ENCODE data around the gene TMPRSS7. TPM values are rescaled to one million over a fixed set of nuclear protein-coding genes. Genes with fewer than 3 reads are reported as not detected.
A peak's percentile ranks its signal among the peaks of the same experiment; 100 is the strongest.

The TMPRSS7 gene
- total RNA-seq, 3 donors from 2014 or later = 0.15 TPM; not detected in 2

DNA sequence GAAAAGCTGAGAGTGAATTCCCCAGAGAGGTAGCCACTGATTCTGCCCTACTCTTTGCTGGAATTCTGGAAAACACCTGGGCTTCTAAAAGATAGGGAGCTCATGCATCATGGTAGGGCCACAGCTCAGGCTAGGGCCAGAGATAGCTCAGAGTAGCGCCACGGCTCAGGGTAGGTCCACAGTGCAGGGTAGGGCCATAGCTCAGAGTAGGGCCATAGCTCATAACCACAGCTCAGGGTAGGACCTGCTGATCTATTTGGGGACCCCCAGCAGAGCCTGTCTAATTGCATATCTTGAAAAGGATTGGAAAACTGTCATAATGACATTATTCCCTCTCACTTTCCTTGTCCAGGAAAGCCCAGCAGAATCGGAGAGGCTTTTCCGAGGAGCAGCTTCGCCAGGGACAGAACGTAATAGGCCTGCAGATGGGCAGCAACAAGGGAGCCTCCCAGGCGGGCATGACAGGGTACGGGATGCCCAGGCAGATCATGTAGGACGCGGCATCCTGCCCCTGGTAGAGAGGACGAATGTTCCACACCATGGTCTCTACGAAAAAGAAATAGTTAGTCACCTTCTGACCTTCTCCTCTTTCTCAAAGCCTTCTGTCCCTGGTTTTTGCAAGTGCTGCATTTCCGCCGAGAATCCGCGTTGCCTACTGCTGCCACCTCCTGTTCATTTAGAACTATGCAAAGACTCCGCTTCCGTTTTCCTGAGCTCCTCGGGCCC, 21.3 kb upstream of the TMPRSS7 start:
- H3K27ac ChIP-seq = peak overlapping the region in 1 of 2 donors; percentile 9
- H3K9me3 ChIP-seq = no peaks in the 10 kb centered on the region
- no peaks in the 10 kb centered on the region for H3K27me3 ChIP-seq
- no peak overlapping the region for H3K4me3 ChIP-seq
- H3K36me3 ChIP-seq = no peaks in the 10 kb centered on the region
- intact Hi-C loops (cut with DNase I; ENCODE audit: low total_unique reads) = no loop called here
- H3K4me1 ChIP-seq = no peaks in the 10 kb centered on the region
- peak in 1 of 2 donors; percentile 22 for DNase-seq (ENCODE audit: low spot score in 2 of 2)
- TF ChIP-seq, protein P1, sequence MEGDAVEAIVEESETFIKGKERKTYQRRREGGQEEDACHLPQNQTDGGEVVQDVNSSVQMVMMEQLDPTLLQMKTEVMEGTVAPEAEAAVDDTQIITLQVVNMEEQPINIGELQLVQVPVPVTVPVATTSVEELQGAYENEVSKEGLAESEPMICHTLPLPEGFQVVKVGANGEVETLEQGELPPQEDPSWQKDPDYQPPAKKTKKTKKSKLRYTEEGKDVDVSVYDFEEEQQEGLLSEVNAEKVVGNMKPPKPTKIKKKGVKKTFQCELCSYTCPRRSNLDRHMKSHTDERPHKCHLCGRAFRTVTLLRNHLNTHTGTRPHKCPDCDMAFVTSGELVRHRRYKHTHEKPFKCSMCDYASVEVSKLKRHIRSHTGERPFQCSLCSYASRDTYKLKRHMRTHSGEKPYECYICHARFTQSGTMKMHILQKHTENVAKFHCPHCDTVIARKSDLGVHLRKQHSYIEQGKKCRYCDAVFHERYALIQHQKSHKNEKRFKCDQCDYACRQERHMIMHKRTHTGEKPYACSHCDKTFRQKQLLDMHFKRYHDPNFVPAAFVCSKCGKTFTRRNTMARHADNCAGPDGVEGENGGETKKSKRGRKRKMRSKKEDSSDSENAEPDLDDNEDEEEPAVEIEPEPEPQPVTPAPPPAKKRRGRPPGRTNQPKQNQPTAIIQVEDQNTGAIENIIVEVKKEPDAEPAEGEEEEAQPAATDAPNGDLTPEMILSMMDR (IDR thresholded peaks at IDR 0.05) = peak in 2 of 3 donors; percentile 49 to 58
- no peak for TF ChIP-seq POLR2AphosphoS5 (IDR thresholded peaks at IDR 0.05)

DNA sequence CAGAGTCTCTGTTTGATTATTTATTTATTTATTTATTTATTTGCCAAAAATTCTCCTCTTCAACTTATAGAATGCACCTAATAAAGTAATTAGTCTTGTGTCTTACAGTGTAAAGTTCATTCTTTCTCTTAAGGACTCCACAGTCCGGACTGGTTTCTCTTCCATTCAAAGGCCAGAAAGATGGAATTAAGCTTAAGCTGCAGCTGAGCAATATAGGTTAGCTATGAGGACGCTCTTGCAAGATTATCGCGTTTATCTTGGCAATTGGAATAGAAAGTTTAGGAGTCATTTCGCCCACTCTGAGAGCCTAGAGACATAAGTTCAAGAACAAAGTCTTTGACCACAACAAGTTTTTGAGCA, 20.8 kb upstream of the TMPRSS7 start:
- no peak for DNase-seq (ENCODE audit: low spot score in 2 of 2)
- H3K27me3 ChIP-seq = no peaks in the 10 kb centered on the region
- intact Hi-C loops (cut with DNase I; ENCODE audit: low total_unique reads) = no loop called here
- H3K27ac ChIP-seq = no peak overlapping the region
- no peaks in the 10 kb centered on the region for H3K4me1 ChIP-seq
- TF ChIP-seq, protein P1 (IDR thresholded peaks at IDR 0.05) = peak in 1 of 3 donors; percentile 1
- TF ChIP-seq POLR2A (IDR thresholded peaks at IDR 0.05) (no peak), POLR2AphosphoS5 (IDR thresholded peaks at IDR 0.05) (no peak)
- H3K36me3 ChIP-seq = no peaks in the 10 kb centered on the region
- no peak overlapping the region for H3K4me3 ChIP-seq
- H3K9me3 ChIP-seq = no peaks in the 10 kb centered on the region

DNA sequence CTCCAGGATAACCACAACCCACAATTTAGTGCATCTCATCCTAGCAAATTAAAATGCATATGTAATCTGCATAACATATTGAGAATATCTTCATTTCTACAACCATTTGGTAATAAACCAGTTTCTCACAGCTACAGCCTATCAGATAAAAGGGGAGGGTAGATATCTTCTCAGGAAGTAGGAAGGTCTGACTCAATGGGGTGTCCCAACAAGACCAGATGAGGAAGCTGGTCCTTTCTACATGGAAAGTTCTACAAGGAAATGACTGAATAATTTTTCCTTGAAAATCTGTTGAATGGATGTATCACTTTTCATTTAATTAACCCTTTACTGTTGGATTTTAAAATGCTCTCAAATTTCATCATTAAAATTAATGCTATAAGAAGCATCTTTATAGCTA, 17.4 kb upstream of the TMPRSS7 start:
- intact Hi-C loops (cut with DNase I; ENCODE audit: low total_unique reads) = no loop called here
- no peak for TF ChIP-seq POLR2AphosphoS5 (IDR thresholded peaks at IDR 0.05)
- no peak for TF ChIP-seq POLR2A (IDR thresholded peaks at IDR 0.05)
- TF ChIP-seq, protein P1 (IDR thresholded peaks at IDR 0.05) = no peak
- no peaks in the 10 kb centered on the region for H3K9me3 ChIP-seq
- H3K36me3 ChIP-seq = no peaks in the 10 kb centered on the region
- no peak overlapping the region for H3K4me3 ChIP-seq
- H3K27me3 ChIP-seq = no peaks in the 10 kb centered on the region
- H3K4me1 ChIP-seq = no peaks in the 10 kb centered on the region
- H3K27ac ChIP-seq = no peak overlapping the region
- DNase-seq (ENCODE audit: low spot score in 2 of 2) = no peak

DNA sequence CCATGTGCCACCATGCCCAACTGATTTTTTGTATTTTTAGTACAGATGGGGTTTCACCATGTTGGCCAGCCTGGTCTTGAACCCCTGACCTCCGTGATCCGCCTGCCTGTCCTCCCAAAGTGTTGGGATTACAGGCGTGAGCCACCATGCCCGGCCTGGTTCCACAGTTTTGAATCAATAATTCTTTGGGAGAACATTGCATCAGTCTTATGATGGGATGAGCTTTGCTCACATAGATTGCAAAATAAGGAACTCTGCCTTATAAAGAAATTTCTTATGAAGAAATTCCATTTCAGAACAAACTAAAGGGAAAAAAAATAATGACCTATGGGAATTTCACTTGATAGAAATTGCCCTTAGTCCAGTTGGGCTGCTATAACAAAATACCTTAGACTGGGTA, 15.8 kb upstream of the TMPRSS7 start:
- Histone ChIP-seq H3K27ac (no peak overlapping the region), H3K4me3 (no peak overlapping the region), H3K36me3 (no peaks in the 10 kb centered on the region), H3K27me3 (no peaks in the 10 kb centered on the region), H3K4me1 (no peaks in the 10 kb centered on the region), H3K9me3 (no peaks in the 10 kb centered on the region)
- DNase-seq (ENCODE audit: low spot score in 2 of 2) = no peak
- intact Hi-C loops (cut with DNase I; ENCODE audit: low total_unique reads) = no loop called here
- TF ChIP-seq POLR2AphosphoS5 (IDR thresholded peaks at IDR 0.05) (no peak), POLR2A (IDR thresholded peaks at IDR 0.05) (no peak)
- TF ChIP-seq, protein P1 (IDR thresholded peaks at IDR 0.05) = no peak

DNA sequence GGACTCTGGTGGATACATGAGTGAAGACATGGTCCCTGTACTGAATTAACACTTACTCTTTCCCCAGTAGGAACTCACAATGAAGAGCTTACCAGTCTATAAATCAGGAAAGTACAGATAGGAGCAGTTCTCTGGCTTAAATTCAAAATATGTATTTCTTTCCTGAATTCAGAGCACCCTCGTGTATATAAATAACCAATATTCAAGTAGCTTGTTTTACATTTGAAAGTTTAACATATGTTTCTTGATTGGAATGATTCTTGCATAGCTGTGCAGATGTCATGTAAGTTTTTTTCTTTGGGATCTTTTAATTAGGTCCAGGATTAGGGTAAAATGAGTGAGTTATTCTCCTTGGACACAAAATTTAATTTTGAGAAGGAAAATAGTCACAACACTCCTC, 14.8 kb upstream of the TMPRSS7 start:
- Histone ChIP-seq H3K4me3 (no peak overlapping the region), H3K9me3 (no peaks in the 10 kb centered on the region), H3K27me3 (no peaks in the 10 kb centered on the region), H3K4me1 (no peaks in the 10 kb centered on the region), H3K27ac (no peak overlapping the region), H3K36me3 (no peaks in the 10 kb centered on the region)
- DNase-seq (ENCODE audit: low spot score in 2 of 2) = no peak
- intact Hi-C loops (cut with DNase I; ENCODE audit: low total_unique reads) = no loop called here
- TF ChIP-seq POLR2A (IDR thresholded peaks at IDR 0.05) (no peak), POLR2AphosphoS5 (IDR thresholded peaks at IDR 0.05) (no peak)
- TF ChIP-seq, protein P1 (IDR thresholded peaks at IDR 0.05) = no peak
